RWPE1 (cell line): ENCODE results near the gene KRT35.

Source experiments
- CTCF ChIA-PET: fragments of 350-600 bp; sonication (Branson Sonifier 250); formaldehyde crosslinking; extraction: SDS; loops from one replicate; lab custom pipeline; 2021; lab: Yijun Ruan, JAX
- POLR2A ChIA-PET: fragments of 400-600 bp; formaldehyde crosslinking; extraction: SDS; loops from one replicate; lab custom pipeline; 2020; ENCODE audit warnings: antibody characterized with exemption; ENCODE audit not compliant: low non-redundant PET; lab: Yijun Ruan, JAX
- DNase-seq: peaks from one replicate; pipeline ENCODE4 v3.0.0; 2012; ENCODE audit warnings: low spot score
- H3K27ac ChIP-seq: fragments of 450-650 bp; 2 replicates; pipeline ENCODE4 v1.5.1; 2017
- TF ChIP-seq, protein P1 (sequence below): fragments of 450-650 bp; conservative IDR thresholded peaks from 2 replicates; pipeline ENCODE4 v1.5.1; 2017; ENCODE audit warnings: low read depth, mild to moderate bottlenecking

Gene KRT35

DNA sequence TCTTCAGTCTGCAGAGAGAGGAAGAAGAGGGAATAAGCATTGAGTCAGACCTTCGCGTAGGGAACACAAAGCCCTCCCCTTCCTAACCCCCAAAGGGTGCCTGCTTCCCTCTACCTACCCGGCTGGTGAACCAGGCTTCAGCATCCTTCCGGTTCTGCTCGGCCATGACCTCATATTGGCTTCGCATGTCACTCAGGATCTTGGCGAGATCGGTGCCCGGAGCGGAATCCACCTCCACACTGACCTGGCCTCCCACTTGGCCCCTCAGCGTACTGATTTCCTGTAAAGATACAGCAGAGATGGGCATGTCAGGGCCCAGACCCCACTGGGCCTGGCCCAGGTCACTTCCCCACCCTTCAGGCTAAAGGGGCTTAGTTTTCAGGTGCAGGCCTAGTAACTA, 43.3 kb upstream of the KRT35 start:
- no peak for DNase-seq
- CTCF ChIA-PET = interaction anchor here (0.6 kb wide), 1 partner anchor 980 kb away, joined by 3 read pairs; no protein-coding TSS in a partner anchor
- TF ChIP-seq, protein P1, sequence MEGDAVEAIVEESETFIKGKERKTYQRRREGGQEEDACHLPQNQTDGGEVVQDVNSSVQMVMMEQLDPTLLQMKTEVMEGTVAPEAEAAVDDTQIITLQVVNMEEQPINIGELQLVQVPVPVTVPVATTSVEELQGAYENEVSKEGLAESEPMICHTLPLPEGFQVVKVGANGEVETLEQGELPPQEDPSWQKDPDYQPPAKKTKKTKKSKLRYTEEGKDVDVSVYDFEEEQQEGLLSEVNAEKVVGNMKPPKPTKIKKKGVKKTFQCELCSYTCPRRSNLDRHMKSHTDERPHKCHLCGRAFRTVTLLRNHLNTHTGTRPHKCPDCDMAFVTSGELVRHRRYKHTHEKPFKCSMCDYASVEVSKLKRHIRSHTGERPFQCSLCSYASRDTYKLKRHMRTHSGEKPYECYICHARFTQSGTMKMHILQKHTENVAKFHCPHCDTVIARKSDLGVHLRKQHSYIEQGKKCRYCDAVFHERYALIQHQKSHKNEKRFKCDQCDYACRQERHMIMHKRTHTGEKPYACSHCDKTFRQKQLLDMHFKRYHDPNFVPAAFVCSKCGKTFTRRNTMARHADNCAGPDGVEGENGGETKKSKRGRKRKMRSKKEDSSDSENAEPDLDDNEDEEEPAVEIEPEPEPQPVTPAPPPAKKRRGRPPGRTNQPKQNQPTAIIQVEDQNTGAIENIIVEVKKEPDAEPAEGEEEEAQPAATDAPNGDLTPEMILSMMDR = no peak
- POLR2A ChIA-PET = no interaction called here
- H3K27ac ChIP-seq = peak overlapping the region; percentile 45

DNA sequence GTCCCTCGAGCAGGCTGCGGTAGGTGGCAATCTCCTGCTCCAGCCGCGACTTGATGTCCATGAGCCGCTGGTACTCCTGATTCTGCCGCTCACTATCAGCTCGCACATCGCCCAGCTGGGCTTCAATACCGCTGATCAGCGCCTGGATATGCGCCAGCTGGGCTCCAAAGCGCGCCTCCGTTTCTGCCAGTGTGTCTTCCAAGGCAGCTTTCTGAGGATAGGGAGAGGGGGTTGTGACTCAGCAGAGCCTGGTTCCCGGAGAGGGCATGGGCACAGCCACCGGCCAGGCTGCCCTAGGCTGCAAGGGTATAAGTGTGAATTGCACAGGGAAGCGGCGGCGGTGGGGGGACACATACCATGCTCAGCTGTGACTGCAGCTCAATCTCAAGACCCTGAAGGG, 42.8 kb upstream of the KRT35 start:
- peak overlapping the region; percentile 45 for H3K27ac ChIP-seq
- CTCF ChIA-PET = interaction anchor here (0.6 to 6.5 kb wide), 2 partner anchors 25 to 979 kb away, joined by 3 to 36 read pairs; no protein-coding TSS in a partner anchor
- TF ChIP-seq, protein P1 = no peak
- DNase-seq = no peak
- POLR2A ChIA-PET = no interaction called here

DNA sequence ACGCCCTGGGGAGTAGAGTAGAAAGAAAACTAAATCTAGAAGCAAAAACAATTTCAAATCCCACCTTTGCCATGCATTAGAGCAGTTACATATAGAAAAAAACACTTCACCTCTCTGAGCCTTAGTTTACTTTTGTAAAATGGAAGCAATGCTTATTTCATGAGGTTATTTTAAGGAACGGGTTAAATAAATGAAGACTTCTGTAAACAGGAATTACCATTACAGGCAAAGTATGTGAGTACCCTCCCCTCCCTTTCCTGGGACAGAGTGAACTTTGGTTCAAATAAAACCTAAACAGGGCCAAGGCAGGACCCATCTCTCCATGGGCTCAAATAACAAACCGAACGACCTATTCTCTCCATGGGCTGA, 42.3 kb upstream of the KRT35 start:
- POLR2A ChIA-PET = no interaction called here
- H3K27ac ChIP-seq = peak overlapping the region; percentile 45; the same call in 1 of the 2 replicates
- CTCF ChIA-PET = interaction anchor here (1.5 to 6.5 kb wide), 2 partner anchors 13 to 26 kb away, joined by 3 to 36 read pairs; no protein-coding TSS in a partner anchor
- TF ChIP-seq, protein P1 = no peak
- no peak for DNase-seq

DNA sequence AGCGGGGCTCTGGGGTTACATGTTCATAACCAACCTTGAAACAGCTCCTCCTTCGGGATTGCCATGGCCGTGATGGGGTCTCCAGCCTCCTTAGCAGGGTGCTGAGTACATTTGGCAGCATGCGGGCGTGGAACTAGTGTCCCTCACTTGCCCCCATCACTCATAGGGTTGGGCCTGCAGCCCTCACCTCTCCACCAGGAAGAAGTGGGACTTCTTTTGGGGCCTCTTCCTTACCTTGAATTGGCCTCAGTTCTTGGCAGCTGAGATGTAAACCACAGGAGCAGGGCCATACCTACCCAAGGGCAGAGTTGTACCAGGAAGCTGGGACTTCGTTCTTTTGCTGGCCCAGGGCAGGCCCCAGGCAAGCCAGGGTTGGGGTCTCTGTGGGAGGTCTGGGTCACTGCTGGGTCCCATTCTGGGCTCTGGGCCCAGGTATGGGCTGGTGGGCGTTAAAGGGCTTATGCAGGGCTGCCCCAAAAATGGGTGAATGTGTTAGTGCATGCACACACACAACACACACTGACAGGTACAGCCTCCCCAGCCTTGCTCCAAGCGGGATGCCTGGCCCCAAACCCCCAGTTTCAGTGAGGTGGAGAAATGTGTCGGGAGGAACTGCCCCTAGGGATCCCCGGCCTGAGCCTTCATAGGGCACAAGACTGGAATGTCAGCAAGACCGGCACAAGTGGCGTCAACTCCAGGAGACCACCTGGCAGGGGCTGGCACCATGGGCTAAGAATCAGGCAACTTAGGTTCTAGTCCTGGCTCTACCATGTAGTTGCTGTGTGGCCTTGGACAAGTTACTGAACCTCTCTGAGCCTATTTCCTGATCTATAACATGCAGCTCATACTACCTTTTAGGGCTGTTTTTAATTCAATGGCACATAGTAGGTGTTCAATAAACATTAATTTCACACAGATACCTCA, 41.6 kb upstream of the KRT35 start:
- TF ChIP-seq, protein P1 = no peak
- ChIA-PET POLR2A (interaction anchor here (0.7 to 0.8 kb wide), 2 partner anchors 12 to 146 kb away, joined by 3 read pairs; no protein-coding TSS in a partner anchor), CTCF (interaction anchor here (0.5 to 6.5 kb wide), 3 partner anchors 14 to 146 kb away, joined by 3 to 36 read pairs (median 6); no protein-coding TSS in a partner anchor)
- H3K27ac ChIP-seq = peak overlapping the region; percentile 98
- no peak for DNase-seq

DNA sequence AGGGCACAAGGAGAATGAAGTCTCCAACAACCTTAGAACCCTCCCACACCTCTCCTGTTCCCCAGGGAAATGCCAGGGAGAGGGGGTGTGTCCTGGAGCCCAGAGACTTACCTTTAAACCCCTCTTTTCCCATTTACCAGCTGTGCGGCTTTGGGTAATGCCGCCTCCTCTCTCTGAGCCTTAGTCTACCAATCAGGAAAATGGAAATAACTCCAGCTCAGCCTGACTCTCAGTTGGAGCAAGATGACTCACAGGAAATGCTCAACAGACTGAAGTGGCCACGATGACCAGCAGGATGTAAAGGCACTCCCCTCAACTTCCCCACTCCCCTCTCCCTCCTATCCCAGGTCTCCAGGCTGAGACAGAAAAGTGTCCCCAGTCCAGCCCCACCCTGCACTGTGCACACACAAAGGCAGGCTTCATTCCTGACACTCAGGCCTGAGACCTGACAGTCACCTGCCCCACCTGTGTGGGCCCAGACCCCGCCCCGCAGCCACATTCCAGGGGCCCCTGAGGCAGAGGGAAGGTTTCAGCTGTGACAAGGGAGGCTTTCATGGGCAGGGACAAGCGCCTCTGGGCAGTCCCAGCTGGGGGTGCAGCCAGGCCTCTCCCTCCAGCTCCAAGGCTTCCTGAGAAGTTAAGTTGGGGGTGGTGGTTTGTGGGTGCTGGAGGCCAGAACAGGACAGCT, 40.8 kb upstream of the KRT35 start:
- ChIA-PET POLR2A (interaction anchor here (0.7 to 0.8 kb wide), 2 partner anchors 11 to 146 kb away, joined by 3 read pairs; no protein-coding TSS in a partner anchor), CTCF (interaction anchor here (0.5 to 6.5 kb wide), 5 partner anchors 12 to 147 kb away, joined by 3 to 36 read pairs (median 6); no protein-coding TSS in a partner anchor)
- H3K27ac ChIP-seq = peak overlapping the region; percentile 98
- peak; percentile 77 for DNase-seq
- TF ChIP-seq, protein P1 = no peak
